ENCODE measurements around the gene ADGRB3. TPM values are rescaled to one million over a fixed set of nuclear protein-coding genes. Genes with fewer than 3 reads are reported as not detected.
A peak's percentile ranks its signal among the peaks of the same experiment; 100 is the strongest.

Gene ADGRB3
- polyA plus RNA-seq, 1 experiment, result not detected

GRCh38 chr6:69232496-69232895, 597.4 kb downstream of the ADGRB3 start:
- DNase-seq (ENCODE audit: low read depth, low spot score), result no peak
- ChIA-PET POLR2A (no interaction called here), CTCF (no interaction called here)

GRCh38 chr6:69232911-69233448, 597.9 kb downstream of the ADGRB3 start:
- Histone ChIP-seq H3K27me3 (ENCODE audit: control insufficient read depth, insufficient read depth, low read length) (no peaks in the 10 kb centered on the region), H3K4me3 (ENCODE audit: low read depth, low read length) (no peak overlapping the region), H3K9me3 (ENCODE audit: control insufficient read depth, insufficient read depth, low read length) (no peaks in the 10 kb centered on the region), H3K27ac (ENCODE audit: low read depth, low read length) (no peak overlapping the region)
- DNase-seq (ENCODE audit: low read depth, low spot score), result peak; percentile 18
- ChIA-PET POLR2A (no interaction called here), CTCF (no interaction called here)
- TF ChIP-seq CTCF (IDR thresholded peaks at IDR 0.05; ENCODE audit: low read depth, low read length), result no peak

More at GRCh38 chr6:69232496-69232895, 597.4 kb downstream of the ADGRB3 start:
- no peak overlapping the region for H3K4me3 ChIP-seq (ENCODE audit: low read depth, low read length)
- H3K27me3 ChIP-seq (ENCODE audit: control insufficient read depth, insufficient read depth, low read length), result no peaks in the 10 kb centered on the region
- TF ChIP-seq CTCF (IDR thresholded peaks at IDR 0.05; ENCODE audit: low read depth, low read length), result no peak
- H3K9me3 ChIP-seq (ENCODE audit: control insufficient read depth, insufficient read depth, low read length), result no peaks in the 10 kb centered on the region
- no peak overlapping the region for H3K27ac ChIP-seq (ENCODE audit: low read depth, low read length)

GRCh38 chr6:69238067-69238466, 603.0 kb downstream of the ADGRB3 start:
- no peak overlapping the region for H3K27ac ChIP-seq (ENCODE audit: low read depth, low read length)
- CTCF ChIA-PET, result no interaction called here
- no peaks in the 10 kb centered on the region for H3K27me3 ChIP-seq (ENCODE audit: control insufficient read depth, insufficient read depth, low read length)
- no peaks in the 10 kb centered on the region for H3K9me3 ChIP-seq (ENCODE audit: control insufficient read depth, insufficient read depth, low read length)
- POLR2A ChIA-PET, result no interaction called here
- no peak for TF ChIP-seq CTCF (IDR thresholded peaks at IDR 0.05; ENCODE audit: low read depth, low read length)
- DNase-seq (ENCODE audit: low read depth, low spot score), result no peak
- no peak overlapping the region for H3K4me3 ChIP-seq (ENCODE audit: low read depth, low read length)

GRCh38 chr6:69246983-69247382, 611.9 kb downstream of the ADGRB3 start:
- DNase-seq (ENCODE audit: low read depth, low spot score), result no peak
- Histone ChIP-seq H3K9me3 (ENCODE audit: control insufficient read depth, insufficient read depth, low read length) (no peaks in the 10 kb centered on the region), H3K27ac (ENCODE audit: low read depth, low read length) (no peak overlapping the region), H3K27me3 (ENCODE audit: control insufficient read depth, insufficient read depth, low read length) (no peaks in the 10 kb centered on the region), H3K4me3 (ENCODE audit: low read depth, low read length) (no peak overlapping the region)
- no peak for TF ChIP-seq CTCF (IDR thresholded peaks at IDR 0.05; ENCODE audit: low read depth, low read length)
- CTCF ChIA-PET, result no interaction called here
- POLR2A ChIA-PET, result no interaction called here

- Histone ChIP-seq H3K27me3 (ENCODE audit: control insufficient read depth, insufficient read depth, low read length) (no peaks in the 10 kb centered on the region), H3K9me3 (ENCODE audit: control insufficient read depth, insufficient read depth, low read length) (no peaks in the 10 kb centered on the region; the same call in 1 of the 2 replicates), H3K4me3 (ENCODE audit: low read depth, low read length) (no peak overlapping the region), H3K27ac (ENCODE audit: low read depth, low read length) (no peak overlapping the region)
- DNase-seq (ENCODE audit: low read depth, low spot score), result no peak
- TF ChIP-seq CTCF (IDR thresholded peaks at IDR 0.05; ENCODE audit: low read depth, low read length), result no peak
- ChIA-PET POLR2A (no interaction called here), CTCF (no interaction called here)
These were observed 625.9 kb downstream of the ADGRB3 start for GRCh38 chr6:69261010-69261409.
